OCI-LY1 (cell line): ENCODE data around the gene AGPAT2.

ENCODE experiments used
- EZH2 ChIP-seq: fragments of 200-600 bp; sonication (generic), shearing (Covaris generic); IDR thresholded peaks from 2 replicates; pipeline ENCODE4 v1.8.0; 2017; ENCODE audit warnings: borderline replicate concordance, mixed run types, mild to moderate bottlenecking, antibody characterized with exemption, low read length, moderate library complexity, mixed read lengths
- TF ChIP-seq, protein P1 (sequence below): fragments of 200-600 bp; sonication (generic), shearing (Covaris generic); IDR thresholded peaks from 2 replicates; pipeline ENCODE4 v1.5.1; 2017; ENCODE audit warnings: mild to moderate bottlenecking, antibody characterized with exemption, low read length, moderate library complexity, mixed read lengths

GRCh38 chr9:136694163-136694871, 7.1 kb upstream of the AGPAT2 start:
- TF ChIP-seq, protein P1, sequence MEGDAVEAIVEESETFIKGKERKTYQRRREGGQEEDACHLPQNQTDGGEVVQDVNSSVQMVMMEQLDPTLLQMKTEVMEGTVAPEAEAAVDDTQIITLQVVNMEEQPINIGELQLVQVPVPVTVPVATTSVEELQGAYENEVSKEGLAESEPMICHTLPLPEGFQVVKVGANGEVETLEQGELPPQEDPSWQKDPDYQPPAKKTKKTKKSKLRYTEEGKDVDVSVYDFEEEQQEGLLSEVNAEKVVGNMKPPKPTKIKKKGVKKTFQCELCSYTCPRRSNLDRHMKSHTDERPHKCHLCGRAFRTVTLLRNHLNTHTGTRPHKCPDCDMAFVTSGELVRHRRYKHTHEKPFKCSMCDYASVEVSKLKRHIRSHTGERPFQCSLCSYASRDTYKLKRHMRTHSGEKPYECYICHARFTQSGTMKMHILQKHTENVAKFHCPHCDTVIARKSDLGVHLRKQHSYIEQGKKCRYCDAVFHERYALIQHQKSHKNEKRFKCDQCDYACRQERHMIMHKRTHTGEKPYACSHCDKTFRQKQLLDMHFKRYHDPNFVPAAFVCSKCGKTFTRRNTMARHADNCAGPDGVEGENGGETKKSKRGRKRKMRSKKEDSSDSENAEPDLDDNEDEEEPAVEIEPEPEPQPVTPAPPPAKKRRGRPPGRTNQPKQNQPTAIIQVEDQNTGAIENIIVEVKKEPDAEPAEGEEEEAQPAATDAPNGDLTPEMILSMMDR, result peak; percentile 34
- no peak for TF ChIP-seq EZH2
